ENCODE data around the gene PRR5L. TPM values are rescaled to one million over a fixed set of nuclear protein-coding genes. Genes with fewer than 3 reads are reported as not detected.

The PRR5L gene
- total RNA-seq, 1 experiment from 2014 or later, result not detected

GRCh38 chr11:36328966-36329673, 33.0 kb downstream of the PRR5L start:
- POLR2A ChIA-PET, result no interaction called here
- BruUV-seq (replicated peaks), result no TSS peak
- CTCF ChIA-PET, result no interaction called here

DNA sequence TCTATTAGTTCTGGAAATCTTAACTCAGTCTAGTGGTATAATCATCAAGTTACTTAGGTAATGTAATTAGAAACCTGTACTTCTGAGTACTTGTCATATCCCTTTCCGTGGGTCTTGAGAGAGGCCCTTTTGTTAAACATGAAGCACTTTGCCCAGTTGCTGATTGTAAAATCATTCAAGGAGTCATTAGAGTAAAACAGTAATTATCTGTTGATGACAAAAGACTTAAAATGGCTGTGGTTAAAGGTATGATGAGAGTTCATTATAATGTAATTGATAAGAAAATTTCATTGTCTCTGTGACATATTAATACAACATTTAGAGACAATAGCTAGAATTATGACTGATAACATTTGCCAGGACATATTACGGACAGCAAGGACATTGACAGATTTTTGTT, 34.3 kb downstream of the PRR5L start:
- intact Hi-C loops (cut with micrococcal nuclease; ENCODE audit: unreplicated experiment), result no loop called here
- H3K4me3 Mint-ChIP-seq (ENCODE audit: unreplicated experiment), result no peak overlapping the region
- no peaks in the 10 kb centered on the region for H3K9me3 Mint-ChIP-seq (ENCODE audit: unreplicated experiment)
- no peak overlapping the region for H3K27ac Mint-ChIP-seq (ENCODE audit: unreplicated experiment)
- CTCF ChIA-PET, result no interaction called here
- H3K36me3 Mint-ChIP-seq (ENCODE audit: insufficient read depth, unreplicated experiment), result no peaks in the 10 kb centered on the region
- BruUV-seq (replicated peaks), result no TSS peak
- H3K4me1 ChIP-seq, result no peaks in the 10 kb centered on the region
- no peak for TF ChIP-seq CTCF (IDR thresholded peaks at IDR 0.05; ENCODE audit: insufficient read depth in 1 of 2, low read depth in 1 of 2, low read length in 1 of 2, severe bottlenecking in 1 of 2, unreplicated experiment in 1 of 2)
- H3K27me3 ChIP-seq (replicated peaks; ENCODE audit: control insufficient read depth, insufficient read depth, low read length), result no peaks in the 10 kb centered on the region
- H3K36me3 ChIP-seq (ENCODE audit: control insufficient read depth, insufficient read depth, low read length), result no peaks in the 10 kb centered on the region
- H3K4me3 ChIP-seq (ENCODE audit: low read depth, low read length), result no peak overlapping the region
- peaks cover 7% of the 10 kb centered on the region for H3K27me3 Mint-ChIP-seq (ENCODE audit: insufficient read depth, unreplicated experiment)
- H3K9me3 ChIP-seq, result peaks cover 3% of the 10 kb centered on the region; the same call in 1 of the 2 replicates
- POLR2A ChIA-PET, result no interaction called here
- DNase-seq, result no peak
- H3K4me1 Mint-ChIP-seq (ENCODE audit: low read depth, unreplicated experiment), result no peaks in the 10 kb centered on the region

More at GRCh38 chr11:36328966-36329673, 33.0 kb downstream of the PRR5L start:
- Histone ChIP-seq H3K4me1 (no peaks in the 10 kb centered on the region), H3K27me3 (replicated peaks; ENCODE audit: control insufficient read depth, insufficient read depth, low read length) (no peaks in the 10 kb centered on the region), H3K36me3 (ENCODE audit: control insufficient read depth, insufficient read depth, low read length) (no peaks in the 10 kb centered on the region), H3K4me3 (ENCODE audit: low read depth, low read length) (no peak overlapping the region), H3K9me3 (peaks cover 3% of the 10 kb centered on the region; the same call in 1 of the 2 replicates)
- DNase-seq, result no peak
- TF ChIP-seq CTCF (IDR thresholded peaks at IDR 0.05; ENCODE audit: insufficient read depth in 1 of 2, low read depth in 1 of 2, low read length in 1 of 2, severe bottlenecking in 1 of 2, unreplicated experiment in 1 of 2), result no peak
- H3K27ac Mint-ChIP-seq (ENCODE audit: unreplicated experiment), result no peak overlapping the region
- no peaks in the 10 kb centered on the region for H3K36me3 Mint-ChIP-seq (ENCODE audit: insufficient read depth, unreplicated experiment)
- no peaks in the 10 kb centered on the region for H3K9me3 Mint-ChIP-seq (ENCODE audit: unreplicated experiment)
- intact Hi-C loops (cut with micrococcal nuclease; ENCODE audit: unreplicated experiment), result no loop called here
- H3K4me1 Mint-ChIP-seq (ENCODE audit: low read depth, unreplicated experiment), result no peaks in the 10 kb centered on the region
- H3K27me3 Mint-ChIP-seq (ENCODE audit: insufficient read depth, unreplicated experiment), result peaks cover 7% of the 10 kb centered on the region
- H3K4me3 Mint-ChIP-seq (ENCODE audit: unreplicated experiment), result no peak overlapping the region

GRCh38 chr11:36333468-36333867, 37.4 kb downstream of the PRR5L start:
- H3K36me3 ChIP-seq (ENCODE audit: control insufficient read depth, insufficient read depth, low read length), result no peaks in the 10 kb centered on the region
- Mint-ChIP-seq H3K4me1 (ENCODE audit: low read depth, unreplicated experiment) (no peaks in the 10 kb centered on the region), H3K27ac (ENCODE audit: unreplicated experiment) (no peak overlapping the region), H3K27me3 (ENCODE audit: insufficient read depth, unreplicated experiment) (peaks cover 10% of the 10 kb centered on the region), H3K9me3 (ENCODE audit: unreplicated experiment) (no peaks in the 10 kb centered on the region), H3K36me3 (ENCODE audit: insufficient read depth, unreplicated experiment) (no peaks in the 10 kb centered on the region), H3K4me3 (ENCODE audit: unreplicated experiment) (no peak overlapping the region)
- no TSS peak for BruUV-seq (replicated peaks)
- no peak for DNase-seq
- CTCF ChIA-PET, result no interaction called here
- no peak overlapping the region for H3K4me3 ChIP-seq (ENCODE audit: low read depth, low read length)
- no peaks in the 10 kb centered on the region for H3K9me3 ChIP-seq
- POLR2A ChIA-PET, result no interaction called here
- no peak for TF ChIP-seq CTCF (IDR thresholded peaks at IDR 0.05; ENCODE audit: insufficient read depth in 1 of 2, low read depth in 1 of 2, low read length in 1 of 2, severe bottlenecking in 1 of 2, unreplicated experiment in 1 of 2)
- no peaks in the 10 kb centered on the region for H3K4me1 ChIP-seq
- intact Hi-C loops (cut with micrococcal nuclease; ENCODE audit: unreplicated experiment), result no loop called here
- H3K27me3 ChIP-seq (replicated peaks; ENCODE audit: control insufficient read depth, insufficient read depth, low read length), result no peaks in the 10 kb centered on the region
